Measurements from ENCODE around the gene THEMIS2. TPM values are rescaled to one million over a fixed set of nuclear protein-coding genes. Genes with fewer than 3 reads are reported as not detected.
"Not testable (repeated sequence)": the region's sequence is repeated elsewhere in the genome, so short reads cannot be mapped to it uniquely, and the experiment has no call there.

The THEMIS2 gene
- total and polyA plus RNA-seq, 12 donors: 1.9 to 58.0 (median 19.0) TPM

GRCh38 chr1:27869719-27870085, 2.6 kb upstream of the THEMIS2 start:
- H3K4me1 ChIP-seq (replicated peaks in 1 of 2): peaks cover 5 to 12% of the 10 kb centered on the region in 2 donors
- H3K9me3 ChIP-seq (replicated peaks in 1 of 3): no peaks in the 10 kb centered on the region
- H3K4me3 ChIP-seq: no peak overlapping the region
- DNase-seq: no peak
- no peaks in the 10 kb centered on the region for H3K27me3 ChIP-seq
- WGBS, 4 donors: 79 to 89% (median 87%) methylated on average over 1 of the region's 1 CpG
- no peaks in the 10 kb centered on the region for H3K36me3 ChIP-seq (replicated peaks in 1 of 2)
- peak overlapping the region in 1 of 5 donors; percentile 57 for H3K27ac ChIP-seq
- intact Hi-C loops (cut with DNase I): no loop called here
- TF ChIP-seq, protein P1, sequence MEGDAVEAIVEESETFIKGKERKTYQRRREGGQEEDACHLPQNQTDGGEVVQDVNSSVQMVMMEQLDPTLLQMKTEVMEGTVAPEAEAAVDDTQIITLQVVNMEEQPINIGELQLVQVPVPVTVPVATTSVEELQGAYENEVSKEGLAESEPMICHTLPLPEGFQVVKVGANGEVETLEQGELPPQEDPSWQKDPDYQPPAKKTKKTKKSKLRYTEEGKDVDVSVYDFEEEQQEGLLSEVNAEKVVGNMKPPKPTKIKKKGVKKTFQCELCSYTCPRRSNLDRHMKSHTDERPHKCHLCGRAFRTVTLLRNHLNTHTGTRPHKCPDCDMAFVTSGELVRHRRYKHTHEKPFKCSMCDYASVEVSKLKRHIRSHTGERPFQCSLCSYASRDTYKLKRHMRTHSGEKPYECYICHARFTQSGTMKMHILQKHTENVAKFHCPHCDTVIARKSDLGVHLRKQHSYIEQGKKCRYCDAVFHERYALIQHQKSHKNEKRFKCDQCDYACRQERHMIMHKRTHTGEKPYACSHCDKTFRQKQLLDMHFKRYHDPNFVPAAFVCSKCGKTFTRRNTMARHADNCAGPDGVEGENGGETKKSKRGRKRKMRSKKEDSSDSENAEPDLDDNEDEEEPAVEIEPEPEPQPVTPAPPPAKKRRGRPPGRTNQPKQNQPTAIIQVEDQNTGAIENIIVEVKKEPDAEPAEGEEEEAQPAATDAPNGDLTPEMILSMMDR (IDR thresholded peaks at IDR 0.05): no peak
- no peak for TF ChIP-seq POLR2A (IDR thresholded peaks at IDR 0.05)

DNA sequence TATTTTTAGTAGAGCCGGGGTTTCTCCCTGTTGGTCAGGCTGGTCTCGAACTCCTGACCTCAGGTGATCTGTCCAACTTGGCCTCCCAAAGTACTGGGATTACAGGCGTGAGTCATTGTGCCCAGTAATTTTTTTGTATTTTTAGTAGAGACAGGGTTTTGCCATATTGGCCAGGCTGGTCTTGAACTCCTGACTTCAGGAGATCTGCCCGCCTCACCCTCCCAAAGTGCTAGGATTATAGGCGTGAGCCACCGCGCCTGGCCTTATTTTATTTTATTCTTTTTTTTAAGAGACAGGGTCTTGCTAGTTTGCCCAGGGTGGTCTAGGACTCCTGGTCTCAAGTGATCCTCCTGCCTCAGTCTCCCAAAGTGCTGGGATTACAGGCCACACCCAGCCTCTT, 1.3 kb upstream of the THEMIS2 start:
- WGBS, 4 donors: 83 to 86% (median 84%) methylated on average over 7 of the region's 7 CpGs
- H3K27ac ChIP-seq; intact Hi-C loops (cut with DNase I); H3K27me3 ChIP-seq; DNase-seq; H3K4me3 ChIP-seq; H3K36me3 ChIP-seq (replicated peaks in 1 of 2); H3K9me3 ChIP-seq (replicated peaks in 1 of 3): not testable (repeated sequence)
- peaks cover 5 to 12% of the 10 kb centered on the region in 2 donors for H3K4me1 ChIP-seq (replicated peaks in 1 of 2)

DNA sequence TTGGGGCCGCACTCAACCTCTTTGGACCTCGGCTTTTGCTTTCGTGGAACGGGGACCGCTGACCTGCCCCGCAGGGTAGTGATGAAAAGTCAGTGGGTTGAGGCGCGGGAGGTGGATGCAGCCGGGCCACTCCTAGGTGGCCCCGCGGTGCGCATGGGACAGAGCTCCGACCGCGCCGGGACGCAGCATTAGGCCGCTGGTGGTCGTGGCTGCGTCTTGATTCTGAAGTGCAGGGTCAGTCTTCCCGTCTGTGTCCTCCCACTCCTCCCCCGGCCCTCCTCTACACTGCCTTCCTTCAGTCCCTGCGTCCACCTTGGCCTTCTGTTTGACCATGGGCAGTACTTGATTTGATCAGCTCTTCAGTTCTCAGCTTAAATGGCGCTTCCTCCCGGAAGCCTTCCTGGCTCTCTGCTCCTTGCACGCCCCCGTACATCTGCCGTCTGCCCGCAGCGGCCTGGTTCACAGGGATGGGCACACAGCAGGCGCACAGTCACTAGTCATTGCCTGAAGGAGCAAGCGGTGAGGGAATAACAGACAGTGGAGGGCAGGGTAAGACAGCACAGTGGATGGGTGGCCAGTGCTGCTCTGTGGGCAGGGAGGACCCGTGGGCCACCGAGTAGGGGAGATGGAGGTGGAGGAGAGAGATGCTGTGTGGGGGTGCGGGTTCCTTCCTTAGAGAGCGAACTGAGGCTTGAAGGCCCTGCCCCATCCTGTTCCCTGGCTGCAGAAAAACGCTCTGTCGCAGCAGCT, 633 bp downstream of the THEMIS2 start:
- intact Hi-C loops (cut with DNase I): no loop called here
- Histone ChIP-seq H3K4me1 (replicated peaks in 1 of 2) (peaks cover 5 to 6% of the 10 kb centered on the region in 2 donors), H3K4me3 (peak overlapping the region in 3 of 4 donors; percentile 23 to 71 (median 28)), H3K27ac (peak overlapping the region; percentile 24 to 82 (median 51)), H3K27me3 (no peaks in the 10 kb centered on the region), H3K36me3 (replicated peaks in 1 of 2) (no peaks in the 10 kb centered on the region), H3K9me3 (replicated peaks in 1 of 3) (no peaks in the 10 kb centered on the region)
- DNase-seq: peak in 1 of 7 donors; percentile 50
- WGBS, 4 donors: 12 to 18% (median 14%) methylated on average over 25 to 38 of the region's 38 CpGs
- TF ChIP-seq POLR2A (IDR thresholded peaks at IDR 0.05): no peak
- TF ChIP-seq, protein P1 (IDR thresholded peaks at IDR 0.05): no peak

DNA sequence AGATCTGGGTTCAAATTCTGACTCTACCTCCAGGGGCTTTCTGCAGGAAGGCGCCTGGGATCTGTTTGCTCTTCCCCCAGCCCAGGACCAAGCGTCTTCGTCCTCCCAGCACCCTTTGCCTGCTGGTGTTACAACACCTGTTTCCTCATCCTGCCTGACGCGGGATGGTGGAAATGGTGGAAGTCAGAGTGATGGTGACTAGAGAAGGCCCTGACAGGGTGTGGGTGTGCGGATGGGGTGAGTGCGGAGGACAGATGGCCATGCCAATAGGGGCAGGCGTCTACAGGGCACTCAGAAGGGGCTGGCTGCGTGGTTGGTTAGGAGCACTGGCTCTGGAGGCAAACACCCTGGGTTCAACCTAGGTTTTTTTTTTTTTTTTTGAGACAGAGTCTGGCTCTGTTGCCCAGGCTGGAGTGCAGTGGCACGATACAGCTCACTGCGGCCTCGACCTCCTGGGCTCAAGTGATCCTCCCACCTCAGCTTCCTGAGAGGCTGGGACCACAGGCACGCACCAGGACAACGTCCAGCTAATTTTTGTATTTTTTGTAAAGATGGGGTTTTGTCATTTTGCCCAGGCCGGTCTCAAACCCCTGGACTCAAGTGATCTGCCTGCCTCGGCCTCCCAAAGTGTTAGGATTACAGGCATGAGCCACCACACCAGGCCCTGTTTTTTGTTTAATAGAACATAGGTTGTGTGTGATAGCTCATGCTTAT, 1.5 kb downstream of the THEMIS2 start:
- Histone ChIP-seq H3K9me3 (replicated peaks in 1 of 3) (no peaks in the 10 kb centered on the region), H3K4me1 (replicated peaks in 1 of 2) (peaks cover 5 to 6% of the 10 kb centered on the region in 2 donors), H3K27ac (peak overlapping the region; percentile 24 to 82 (median 55)), H3K36me3 (replicated peaks in 1 of 2) (no peaks in the 10 kb centered on the region), H3K27me3 (no peaks in the 10 kb centered on the region), H3K4me3 (peak overlapping the region in 1 of 4 donors; percentile 71)
- no peak for TF ChIP-seq POLR2A (IDR thresholded peaks at IDR 0.05)
- TF ChIP-seq, protein P1 (IDR thresholded peaks at IDR 0.05): no peak
- DNase-seq: peak in 2 of 7 donors; percentile 38 to 57
- intact Hi-C loops (cut with DNase I): no loop called here
- 69 to 87% (median 70%) methylated on average over 16 of the region's 16 CpGs for WGBS, 4 donors
